Measurements from ENCODE around the gene PPIP5K1. TPM values are rescaled to one million over a fixed set of nuclear protein-coding genes. Genes with fewer than 3 reads are reported as not detected.

Gene PPIP5K1
- total and polyA plus RNA-seq, 8 donors: 4.0 to 160 (median 49.2) TPM

DNA sequence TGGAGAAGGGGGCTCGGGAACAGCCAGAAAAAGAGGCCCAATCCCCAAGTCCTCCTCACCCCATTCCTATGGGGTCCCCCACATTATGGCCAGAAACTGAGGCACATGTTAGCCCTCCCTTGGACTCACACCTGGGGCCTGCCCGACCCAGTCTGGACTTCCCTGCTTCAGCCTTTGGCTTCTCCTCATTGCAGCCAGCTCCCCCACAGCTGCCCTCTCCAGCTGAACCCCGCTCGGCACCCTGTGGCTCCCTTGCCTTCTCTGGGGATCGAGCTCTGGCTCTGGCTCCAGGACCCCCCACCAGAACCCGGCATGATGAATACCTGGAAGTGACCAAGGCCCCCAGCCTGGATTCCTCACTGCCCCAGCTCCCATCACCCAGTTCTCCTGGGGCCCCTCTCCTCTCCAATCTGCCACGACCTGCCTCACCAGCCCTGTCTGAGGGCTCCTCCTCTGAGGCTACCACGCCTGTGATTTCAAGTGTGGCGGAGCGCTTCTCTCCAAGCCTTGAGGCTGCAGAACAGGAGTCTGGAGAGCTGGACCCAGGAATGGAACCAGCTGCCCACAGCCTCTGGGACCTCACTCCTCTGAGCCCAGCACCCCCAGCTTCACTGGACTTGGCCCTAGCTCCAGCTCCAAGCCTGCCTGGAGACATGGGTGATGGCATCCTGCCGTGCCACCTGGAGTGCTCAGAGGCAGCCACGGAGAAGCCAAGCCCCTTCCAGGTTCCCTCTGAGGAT is 62.0 kb downstream of the PPIP5K1 start:
- TF ChIP-seq POLR2AphosphoS5 (IDR thresholded peaks at IDR 0.05) (no peak), POLR2A (IDR thresholded peaks at IDR 0.05) (no peak), EP300 (IDR thresholded peaks at IDR 0.05) (no peak)
- TF ChIP-seq, protein P1, sequence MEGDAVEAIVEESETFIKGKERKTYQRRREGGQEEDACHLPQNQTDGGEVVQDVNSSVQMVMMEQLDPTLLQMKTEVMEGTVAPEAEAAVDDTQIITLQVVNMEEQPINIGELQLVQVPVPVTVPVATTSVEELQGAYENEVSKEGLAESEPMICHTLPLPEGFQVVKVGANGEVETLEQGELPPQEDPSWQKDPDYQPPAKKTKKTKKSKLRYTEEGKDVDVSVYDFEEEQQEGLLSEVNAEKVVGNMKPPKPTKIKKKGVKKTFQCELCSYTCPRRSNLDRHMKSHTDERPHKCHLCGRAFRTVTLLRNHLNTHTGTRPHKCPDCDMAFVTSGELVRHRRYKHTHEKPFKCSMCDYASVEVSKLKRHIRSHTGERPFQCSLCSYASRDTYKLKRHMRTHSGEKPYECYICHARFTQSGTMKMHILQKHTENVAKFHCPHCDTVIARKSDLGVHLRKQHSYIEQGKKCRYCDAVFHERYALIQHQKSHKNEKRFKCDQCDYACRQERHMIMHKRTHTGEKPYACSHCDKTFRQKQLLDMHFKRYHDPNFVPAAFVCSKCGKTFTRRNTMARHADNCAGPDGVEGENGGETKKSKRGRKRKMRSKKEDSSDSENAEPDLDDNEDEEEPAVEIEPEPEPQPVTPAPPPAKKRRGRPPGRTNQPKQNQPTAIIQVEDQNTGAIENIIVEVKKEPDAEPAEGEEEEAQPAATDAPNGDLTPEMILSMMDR (IDR thresholded peaks at IDR 0.05): no peak
- 78 to 85% (median 83%) methylated on average over 12 of the region's 12 CpGs for WGBS, 5 donors
- H3K4me3 ChIP-seq: no peak overlapping the region
- intact Hi-C loops (cut with DNase I; ENCODE audit: low total_unique reads): no loop called here
- H3K27ac ChIP-seq: no peak overlapping the region
- H3K9me3 ChIP-seq: no peaks in the 10 kb centered on the region
- no peaks in the 10 kb centered on the region for H3K4me1 ChIP-seq
- no peak for DNase-seq
- H3K27me3 ChIP-seq: no peaks in the 10 kb centered on the region
- H3K36me3 ChIP-seq: peaks cover 3 to 43% (median 20%) of the 10 kb centered on the region in 4 donors

DNA sequence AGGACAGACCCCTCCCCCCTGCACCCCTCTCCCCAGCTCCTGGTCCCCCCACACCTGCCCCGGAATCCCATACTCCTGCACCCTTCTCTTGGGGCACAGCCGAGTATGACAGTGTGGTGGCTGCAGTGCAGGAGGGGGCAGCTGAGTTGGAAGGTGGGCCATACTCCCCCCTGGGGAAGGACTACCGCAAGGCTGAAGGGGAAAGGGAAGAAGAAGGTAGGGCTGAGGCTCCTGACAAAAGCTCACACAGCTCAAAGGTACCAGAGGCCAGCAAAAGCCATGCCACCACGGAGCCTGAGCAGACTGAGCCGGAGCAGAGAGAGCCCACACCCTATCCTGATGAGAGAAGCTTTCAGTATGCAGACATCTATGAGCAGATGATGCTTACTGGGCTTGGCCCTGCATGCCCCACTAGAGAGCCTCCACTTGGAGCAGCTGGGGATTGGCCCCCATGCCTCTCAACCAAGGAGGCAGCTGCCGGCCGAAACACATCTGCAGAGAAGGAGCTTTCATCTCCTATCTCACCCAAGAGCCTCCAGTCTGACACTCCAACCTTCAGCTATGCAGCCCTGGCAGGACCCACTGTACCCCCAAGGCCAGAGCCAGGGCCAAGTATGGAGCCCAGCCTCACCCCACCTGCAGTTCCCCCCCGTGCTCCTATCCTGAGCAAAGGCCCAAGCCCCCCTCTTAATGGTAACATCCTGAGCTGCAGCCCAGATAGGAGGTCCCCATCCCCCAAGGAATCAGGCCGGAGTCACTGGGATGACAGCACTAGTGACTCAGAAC is 62.8 kb downstream of the PPIP5K1 start:
- Histone ChIP-seq H3K36me3 (peaks cover 3 to 51% (median 26%) of the 10 kb centered on the region in 4 donors), H3K9me3 (no peaks in the 10 kb centered on the region), H3K4me3 (no peak overlapping the region), H3K27me3 (no peaks in the 10 kb centered on the region), H3K27ac (no peak overlapping the region), H3K4me1 (no peaks in the 10 kb centered on the region)
- DNase-seq: no peak
- intact Hi-C loops (cut with DNase I; ENCODE audit: low total_unique reads): no loop called here
- WGBS, 5 donors: 79 to 96% (median 82%) methylated on average over 6 to 9 of the region's 9 CpGs
- no peak for TF ChIP-seq POLR2AphosphoS5 (IDR thresholded peaks at IDR 0.05)
- TF ChIP-seq, protein P1 (IDR thresholded peaks at IDR 0.05): no peak
- TF ChIP-seq POLR2A (IDR thresholded peaks at IDR 0.05): no peak
- TF ChIP-seq EP300 (IDR thresholded peaks at IDR 0.05): no peak

DNA sequence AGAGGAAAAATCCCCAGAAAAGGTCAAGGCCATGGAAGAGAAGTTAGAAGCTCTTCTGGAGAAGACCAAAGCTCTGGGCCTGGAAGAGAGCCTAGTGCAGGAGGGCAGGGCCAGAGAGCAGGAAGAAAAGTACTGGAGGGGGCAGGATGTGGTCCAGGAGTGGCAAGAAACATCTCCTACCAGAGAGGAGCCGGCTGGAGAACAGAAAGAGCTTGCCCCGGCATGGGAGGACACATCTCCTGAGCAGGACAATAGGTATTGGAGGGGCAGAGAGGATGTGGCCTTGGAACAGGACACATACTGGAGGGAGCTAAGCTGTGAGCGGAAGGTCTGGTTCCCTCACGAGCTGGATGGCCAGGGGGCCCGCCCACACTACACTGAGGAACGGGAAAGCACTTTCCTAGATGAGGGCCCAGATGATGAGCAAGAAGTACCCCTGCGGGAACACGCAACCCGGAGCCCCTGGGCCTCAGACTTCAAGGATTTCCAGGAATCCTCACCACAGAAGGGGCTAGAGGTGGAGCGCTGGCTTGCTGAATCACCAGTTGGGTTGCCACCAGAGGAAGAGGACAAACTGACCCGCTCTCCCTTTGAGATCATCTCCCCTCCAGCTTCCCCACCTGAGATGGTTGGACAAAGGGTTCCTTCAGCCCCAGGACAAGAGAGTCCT is 63.6 kb downstream of the PPIP5K1 start:
- 82 to 90% (median 84%) methylated on average over 11 of the region's 11 CpGs for WGBS, 5 donors
- Histone ChIP-seq H3K36me3 (peaks cover 5 to 59% (median 34%) of the 10 kb centered on the region in 4 donors), H3K4me3 (no peak overlapping the region), H3K4me1 (no peaks in the 10 kb centered on the region), H3K9me3 (no peaks in the 10 kb centered on the region), H3K27ac (no peak overlapping the region), H3K27me3 (no peaks in the 10 kb centered on the region)
- TF ChIP-seq, protein P1 (IDR thresholded peaks at IDR 0.05): no peak
- no peak for TF ChIP-seq POLR2A (IDR thresholded peaks at IDR 0.05)
- TF ChIP-seq EP300 (IDR thresholded peaks at IDR 0.05): no peak
- no peak for TF ChIP-seq POLR2AphosphoS5 (IDR thresholded peaks at IDR 0.05)
- intact Hi-C loops (cut with DNase I; ENCODE audit: low total_unique reads): no loop called here
- no peak for DNase-seq

DNA sequence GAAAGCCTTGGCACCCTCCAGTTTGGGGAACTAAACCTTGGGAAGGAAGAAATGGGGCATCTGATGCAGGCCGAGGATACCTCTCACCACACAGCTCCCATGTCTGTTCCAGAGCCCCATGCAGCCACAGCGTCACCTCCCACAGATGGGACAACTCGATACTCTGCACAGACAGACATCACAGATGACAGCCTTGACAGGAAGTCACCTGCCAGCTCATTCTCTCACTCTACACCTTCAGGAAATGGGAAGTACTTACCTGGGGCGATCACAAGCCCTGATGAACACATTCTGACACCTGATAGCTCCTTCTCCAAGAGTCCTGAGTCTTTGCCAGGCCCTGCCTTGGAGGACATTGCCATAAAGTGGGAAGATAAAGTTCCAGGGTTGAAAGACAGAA is 64.9 kb downstream of the PPIP5K1 start:
- intact Hi-C loops (cut with DNase I; ENCODE audit: low total_unique reads): no loop called here
- Histone ChIP-seq H3K36me3 (peaks cover 7 to 69% (median 41%) of the 10 kb centered on the region in 4 donors), H3K4me1 (no peaks in the 10 kb centered on the region), H3K27ac (no peak overlapping the region), H3K4me3 (no peak overlapping the region), H3K27me3 (no peaks in the 10 kb centered on the region), H3K9me3 (no peaks in the 10 kb centered on the region)
- no peak for DNase-seq
- TF ChIP-seq, protein P1 (IDR thresholded peaks at IDR 0.05): no peak
- TF ChIP-seq POLR2AphosphoS5 (IDR thresholded peaks at IDR 0.05) (no peak), EP300 (IDR thresholded peaks at IDR 0.05) (no peak), POLR2A (IDR thresholded peaks at IDR 0.05) (no peak)
- WGBS, 5 donors: 74 to 90% (median 89%) methylated on average over 3 to 4 of the region's 4 CpGs
